Kidney (tissue), 14 donors: Measurements from ENCODE around the gene LRFN5. TPM values are rescaled to one million over a fixed set of nuclear protein-coding genes. Genes with fewer than 3 reads are reported as not detected.

Experiments
- DNase-seq, 5 donors: peaks; one replicate each; pipeline ENCODE4 v3.0.0-alpha.2; 2013 to 2020
- FAIRE-seq: peaks from 2 replicates; lab custom pipeline; 2012; peaks lifted over from hg19 to GRCh38; lab: Jason Lieb, UNC
- H3K27ac ChIP-seq, 2 donors: one replicate each; pipeline ENCODE4 v1.7.0; 2013; ENCODE audit warnings: low read depth in 2 of 2, low read length in 2 of 2, inconsistent platforms in 1 of 2
- H3K27me3 ChIP-seq: one replicate; pipeline ENCODE4 v1.7.1; 2013; ENCODE audit warnings: low read length, inconsistent platforms; ENCODE audit not compliant: control insufficient read depth, insufficient read depth
- H3K36me3 ChIP-seq, 3 donors: one replicate each; pipeline versions ENCODE4 v1.7.0 to v1.7.1; 2013; ENCODE audit warnings: low read length in 3 of 3, control low read depth in 1 of 3, inconsistent platforms in 1 of 3; ENCODE audit not compliant: insufficient read depth in 3 of 3, control insufficient read depth in 2 of 3
- H3K4me1 ChIP-seq, 3 donors: one replicate each; pipeline versions ENCODE4 v1.7.0 to v1.7.1; 2013; ENCODE audit warnings: low read length in 3 of 3, inconsistent platforms in 1 of 3, low read depth in 1 of 3; ENCODE audit not compliant: control insufficient read depth in 2 of 3, insufficient read depth in 2 of 3
- H3K4me3 ChIP-seq, 3 donors: one replicate each; pipeline versions ENCODE4 v1.7.0 to v1.8.1; 2013; ENCODE audit warnings: low read length in 3 of 3, control low read depth in 1 of 3, inconsistent platforms in 1 of 3
- H3K9ac ChIP-seq, 3 donors: one replicate each; pipeline versions ENCODE4 v1.7.0 to v1.7.1; 2013; ENCODE audit warnings: low read length in 3 of 3, control low read depth in 1 of 3, inconsistent platforms in 1 of 3
- H3K9me3 ChIP-seq, 3 donors: one replicate each; pipeline versions ENCODE4 v1.7.0 to v1.7.1; 2013; ENCODE audit warnings: low read length in 3 of 3, control low read depth in 1 of 3, inconsistent platforms in 1 of 3; ENCODE audit not compliant: control insufficient read depth in 2 of 3, insufficient read depth in 1 of 3
- intact Hi-C: fragments of 100-400 bp; cut with DNase I; formaldehyde crosslinking; loops from one replicate; pipeline ENCODE4 v1.11.1; 2022
- polyA plus RNA-seq: library from polyadenylated mRNA; stranded (reverse); fragments of 350-450 nt; fragmentation: Illumina TruSeq; extraction: RNeasy Lipid Tissue Mini Kit (QIAGEN cat#74804); gene quantifications from one replicate; pipeline ENCODE4 v1.2.3, GENCODE V29; 2014; ENCODE audit warnings: low read depth, low replicate concordance; ENCODE audit not compliant: insufficient read depth
- total RNA-seq: library from RNA; stranded (reverse); fragmentation: NEBNext Ultra II Directional; extraction: Animal tissue kit (Norgen Biotek cat#: 25700); gene quantifications from one replicate; pipeline ENCODE4 v1.2.1, GENCODE V29; 2021
- TF ChIP-seq, protein P1 (sequence below): IDR thresholded peaks from 3 replicates; pipeline ENCODE4 v1.5.1; 2012; ENCODE audit warnings: mild to moderate bottlenecking, moderate library complexity, borderline replicate concordance; ENCODE audit not compliant: insufficient read depth; ENCODE audit errors: extremely low read depth
- donor health status: control.
- donor health status: control.
- donor health status: control.
- donor health status: control.
- donor health status: control.
- donor health status: DM: yes; HTN: yes; CAD: no.
- donor health status: Normal renal cell carcinoma (clear cell type).

LRFN5 gene
- total and polyA plus RNA-seq, 2 donors from 2014 or later: 1.5 to 2.4 TPM

DNA sequence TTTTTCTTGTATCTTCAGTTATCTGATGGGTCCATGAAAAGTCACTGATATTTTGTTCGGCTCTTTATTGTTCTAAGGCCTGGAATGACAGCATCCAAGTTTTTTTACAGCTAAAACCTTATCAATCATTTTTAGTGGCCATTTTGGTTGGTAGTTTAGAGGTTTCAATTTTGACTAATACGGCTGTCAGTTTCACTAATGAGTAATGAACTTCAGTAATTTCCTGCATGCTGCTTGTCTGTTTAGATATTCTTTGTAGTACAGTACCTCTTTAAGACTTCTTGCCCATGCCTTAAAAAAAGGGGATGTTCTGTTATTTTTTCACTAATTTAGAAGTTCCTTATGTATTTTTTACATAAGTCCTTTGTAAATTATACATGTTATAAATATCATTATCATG is 176.7 kb downstream of the LRFN5 start:
- FAIRE-seq (no peak), DNase-seq (no peak)
- intact Hi-C loops: no loop called here
- H3K36me3 ChIP-seq: no peaks in the 10 kb centered on the region
- H3K9me3 ChIP-seq: no peaks in the 10 kb centered on the region
- no peak overlapping the region for H3K9ac ChIP-seq
- no peaks in the 10 kb centered on the region for H3K27me3 ChIP-seq
- TF ChIP-seq, protein P1, sequence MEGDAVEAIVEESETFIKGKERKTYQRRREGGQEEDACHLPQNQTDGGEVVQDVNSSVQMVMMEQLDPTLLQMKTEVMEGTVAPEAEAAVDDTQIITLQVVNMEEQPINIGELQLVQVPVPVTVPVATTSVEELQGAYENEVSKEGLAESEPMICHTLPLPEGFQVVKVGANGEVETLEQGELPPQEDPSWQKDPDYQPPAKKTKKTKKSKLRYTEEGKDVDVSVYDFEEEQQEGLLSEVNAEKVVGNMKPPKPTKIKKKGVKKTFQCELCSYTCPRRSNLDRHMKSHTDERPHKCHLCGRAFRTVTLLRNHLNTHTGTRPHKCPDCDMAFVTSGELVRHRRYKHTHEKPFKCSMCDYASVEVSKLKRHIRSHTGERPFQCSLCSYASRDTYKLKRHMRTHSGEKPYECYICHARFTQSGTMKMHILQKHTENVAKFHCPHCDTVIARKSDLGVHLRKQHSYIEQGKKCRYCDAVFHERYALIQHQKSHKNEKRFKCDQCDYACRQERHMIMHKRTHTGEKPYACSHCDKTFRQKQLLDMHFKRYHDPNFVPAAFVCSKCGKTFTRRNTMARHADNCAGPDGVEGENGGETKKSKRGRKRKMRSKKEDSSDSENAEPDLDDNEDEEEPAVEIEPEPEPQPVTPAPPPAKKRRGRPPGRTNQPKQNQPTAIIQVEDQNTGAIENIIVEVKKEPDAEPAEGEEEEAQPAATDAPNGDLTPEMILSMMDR: no peak
- H3K27ac ChIP-seq: no peak overlapping the region
- no peak overlapping the region for H3K4me3 ChIP-seq
- no peaks in the 10 kb centered on the region for H3K4me1 ChIP-seq

DNA sequence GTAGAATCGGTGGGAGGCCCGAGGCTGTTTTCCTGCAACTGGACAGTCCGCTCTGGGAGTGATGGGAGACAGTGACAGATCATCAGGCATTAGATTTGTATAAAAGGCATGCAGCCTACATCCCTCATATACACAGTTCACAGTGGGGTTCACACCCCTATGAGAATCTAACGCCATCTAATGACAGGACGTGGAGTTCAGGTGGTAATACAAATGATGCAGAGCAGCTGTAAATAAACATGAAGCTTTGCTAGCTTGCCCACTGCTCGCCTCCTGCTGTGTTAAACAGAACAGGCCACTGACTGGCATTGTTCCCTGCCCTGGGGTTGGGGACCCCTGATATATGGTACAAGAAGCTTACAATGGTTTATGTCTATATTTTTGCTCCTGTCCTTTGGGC is 179.0 kb downstream of the LRFN5 start:
- no peaks in the 10 kb centered on the region for H3K9me3 ChIP-seq
- TF ChIP-seq, protein P1: no peak
- H3K36me3 ChIP-seq: no peaks in the 10 kb centered on the region
- intact Hi-C loops: no loop called here
- H3K4me3 ChIP-seq: no peak overlapping the region
- FAIRE-seq: no peak
- H3K4me1 ChIP-seq: no peaks in the 10 kb centered on the region
- no peak overlapping the region for H3K27ac ChIP-seq
- no peak overlapping the region for H3K9ac ChIP-seq
- DNase-seq: peak in 1 of 5 donors; percentile 4
- H3K27me3 ChIP-seq: no peaks in the 10 kb centered on the region

DNA sequence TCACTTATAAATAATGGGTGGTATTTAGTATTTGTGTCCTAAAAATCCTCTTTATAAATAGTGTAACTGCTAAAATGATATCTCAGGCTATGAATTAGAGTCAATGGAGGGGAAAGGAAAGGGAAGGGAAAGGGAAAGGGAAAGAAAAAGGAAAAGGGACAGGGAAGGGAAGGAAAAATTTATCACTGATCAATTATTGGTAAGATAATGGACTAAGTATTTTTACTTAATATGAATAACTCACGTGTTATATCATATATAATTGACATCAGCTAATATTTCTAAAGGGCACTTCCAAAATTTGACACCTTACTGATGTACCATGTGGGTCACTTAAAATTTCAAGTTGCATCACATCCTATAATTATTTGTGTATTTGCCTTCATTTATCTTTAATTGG is 193.1 kb downstream of the LRFN5 start:
- H3K9me3 ChIP-seq: no peaks in the 10 kb centered on the region
- H3K36me3 ChIP-seq: no peaks in the 10 kb centered on the region
- TF ChIP-seq, protein P1: no peak
- intact Hi-C loops: no loop called here
- no peaks in the 10 kb centered on the region for H3K4me1 ChIP-seq
- H3K27me3 ChIP-seq: no peaks in the 10 kb centered on the region
- no peak overlapping the region for H3K9ac ChIP-seq
- no peak overlapping the region for H3K4me3 ChIP-seq
- FAIRE-seq: no peak
- H3K27ac ChIP-seq: no peak overlapping the region
- no peak for DNase-seq

DNA sequence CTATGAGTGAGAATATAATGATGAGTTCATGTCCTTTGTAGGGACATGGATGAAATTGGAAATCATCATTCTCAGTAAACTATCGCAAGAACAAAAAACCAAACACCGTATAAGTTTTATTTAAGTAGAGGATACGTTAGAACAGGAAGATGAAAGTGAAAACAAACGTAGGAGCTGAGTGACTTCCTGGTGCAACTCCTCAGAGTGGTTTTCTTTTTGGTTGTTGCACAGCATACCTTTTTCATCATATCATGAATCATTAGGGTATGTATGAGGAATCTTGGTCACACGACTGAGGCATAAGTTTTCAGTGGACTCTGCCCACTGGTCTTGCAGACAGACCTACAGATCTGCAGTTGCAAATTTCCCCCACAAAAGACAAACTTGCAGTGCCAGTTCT is 199.0 kb downstream of the LRFN5 start:
- no peak for FAIRE-seq
- intact Hi-C loops: no loop called here
- H3K27ac ChIP-seq: no peak overlapping the region
- no peaks in the 10 kb centered on the region for H3K27me3 ChIP-seq
- H3K9ac ChIP-seq: no peak overlapping the region
- no peaks in the 10 kb centered on the region for H3K4me1 ChIP-seq
- TF ChIP-seq, protein P1: no peak
- H3K9me3 ChIP-seq: no peaks in the 10 kb centered on the region
- H3K36me3 ChIP-seq: no peaks in the 10 kb centered on the region
- no peak for DNase-seq
- no peak overlapping the region for H3K4me3 ChIP-seq
